Kidney epithelial cell (primary cell): Measurements from ENCODE around the gene NR0B2. TPM values are rescaled to one million over a fixed set of nuclear protein-coding genes. Genes with fewer than 3 reads are reported as not detected.

ENCODE experiments used
- DNase-seq: peaks from one replicate; pipeline ENCODE4 v3.0.0-alpha.2; 2010; ENCODE audit warnings: low read depth
- H3K27me3 ChIP-seq: 2 replicates; pipeline ENCODE4 v1.6.0; 2011; ENCODE audit warnings: low read length; ENCODE audit not compliant: control insufficient read depth, insufficient read depth
- H3K36me3 ChIP-seq: 2 replicates; pipeline ENCODE4 v1.5.1; 2011; ENCODE audit warnings: low read length; ENCODE audit not compliant: control insufficient read depth, insufficient read depth
- H3K4me3 ChIP-seq: 2 replicates; pipeline ENCODE4 v1.5.1; 2011; ENCODE audit warnings: low read depth, mild to moderate bottlenecking, control low read depth, low read length
- CTCF ChIP-seq: IDR thresholded peaks from 2 replicates; pipeline ENCODE4 v1.5.1; 2011; ENCODE audit warnings: mild to moderate bottlenecking, moderate library complexity, low read length, control low read depth, inconsistent platforms; ENCODE audit not compliant: insufficient read depth, poor library complexity, severe bottlenecking
- total RNA-seq: library from RNA; depleted of rRNA; stranded (reverse); fragments of >200 nt; gene quantifications from 2 replicates; pipeline ENCODE4 v1.2.3, GENCODE V29; 2015

NR0B2 gene
- total RNA-seq, 1 donor from 2014 or later: not detected

GRCh38 chr1:26913389-26913753 is 404 bp downstream of the NR0B2 start:
- TF ChIP-seq CTCF: no peak
- no peak overlapping the region for H3K4me3 ChIP-seq
- no peaks in the 10 kb centered on the region for H3K36me3 ChIP-seq
- H3K27me3 ChIP-seq: no peaks in the 10 kb centered on the region
- DNase-seq: no peak

DNA sequence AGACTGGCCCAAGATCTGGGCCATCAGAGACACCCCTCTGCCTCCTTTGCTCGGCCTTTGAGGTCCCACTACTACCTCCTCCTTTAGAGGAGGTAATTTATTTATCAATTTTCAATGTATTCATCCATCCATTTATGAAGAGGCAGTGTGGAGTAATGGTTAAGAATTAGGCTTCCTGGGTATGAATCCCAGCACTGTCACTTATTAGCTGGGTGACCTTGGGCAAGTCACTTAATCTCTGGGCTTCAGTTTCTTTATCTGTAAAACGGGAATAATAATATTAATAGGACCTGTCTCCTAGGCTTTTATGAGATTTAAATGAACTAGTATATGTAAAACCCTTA is 1.7 kb downstream of the NR0B2 start:
- DNase-seq: no peak
- TF ChIP-seq CTCF: no peak
- H3K36me3 ChIP-seq: no peaks in the 10 kb centered on the region
- H3K27me3 ChIP-seq: no peaks in the 10 kb centered on the region
- no peak overlapping the region for H3K4me3 ChIP-seq

GRCh38 chr1:26911399-26912146 is 2.2 kb downstream of the NR0B2 start:
- TF ChIP-seq CTCF: no peak
- Histone ChIP-seq H3K4me3 (no peak overlapping the region), H3K27me3 (no peaks in the 10 kb centered on the region), H3K36me3 (no peaks in the 10 kb centered on the region)
- no peak for DNase-seq

DNA sequence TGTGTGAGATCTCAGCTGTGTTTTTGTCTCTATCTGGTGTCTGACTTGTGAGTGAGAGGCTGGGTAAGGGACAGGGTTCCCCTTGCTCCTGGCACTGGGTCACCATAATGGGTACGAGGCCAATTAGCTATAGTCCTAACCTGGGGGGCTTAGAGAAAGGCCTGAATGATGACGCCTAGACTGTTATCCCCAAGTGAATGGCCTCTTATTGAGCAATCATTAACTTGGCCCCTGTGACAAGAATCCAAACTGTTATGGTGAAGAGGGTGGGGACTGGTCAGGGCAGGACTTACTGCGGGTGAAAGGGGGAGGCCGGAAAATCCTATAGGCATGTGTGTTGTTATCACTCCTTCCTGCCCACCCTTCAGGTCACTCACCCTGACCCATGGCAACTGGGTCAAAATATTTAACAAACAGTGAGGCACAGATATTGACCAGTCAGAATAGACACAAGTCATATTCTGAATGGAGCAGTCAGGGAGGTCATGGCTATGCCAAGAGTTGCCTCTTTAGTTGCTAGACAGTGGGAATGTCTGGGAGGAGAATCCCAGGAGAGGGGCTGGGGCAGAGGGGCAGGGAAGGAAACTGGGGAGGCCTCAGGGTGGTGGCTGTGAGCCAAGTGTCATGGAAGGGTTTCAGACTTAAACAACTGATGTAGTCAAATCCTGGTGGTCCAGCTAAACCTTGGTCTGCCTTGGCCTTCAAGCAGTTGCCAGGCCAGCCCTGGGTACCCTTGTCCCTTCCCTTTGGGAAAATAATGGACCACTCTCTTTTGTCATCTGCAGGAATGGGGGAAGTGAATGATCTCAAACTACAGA is 3.2 kb downstream of the NR0B2 start:
- no peaks in the 10 kb centered on the region for H3K36me3 ChIP-seq
- H3K27me3 ChIP-seq: no peaks in the 10 kb centered on the region
- no peak for DNase-seq
- no peak for TF ChIP-seq CTCF
- H3K4me3 ChIP-seq: no peak overlapping the region

GRCh38 chr1:26909951-26910342 is 3.8 kb downstream of the NR0B2 start:
- TF ChIP-seq CTCF: no peak
- no peak for DNase-seq

More at GRCh38 chr1:26909951-26910342, 3.8 kb downstream of the NR0B2 start:
- Histone ChIP-seq H3K27me3 (no peaks in the 10 kb centered on the region), H3K36me3 (no peaks in the 10 kb centered on the region), H3K4me3 (no peak overlapping the region)
